ENCODE data around the gene BCAR3. TPM values are rescaled to one million over a fixed set of nuclear protein-coding genes. Genes with fewer than 3 reads are reported as not detected.

Gene BCAR3
- total and polyA plus RNA-seq, 2 of the 4 experiments (the other 2 are of a cell fraction), result 41.4 to 46.4 TPM

DNA sequence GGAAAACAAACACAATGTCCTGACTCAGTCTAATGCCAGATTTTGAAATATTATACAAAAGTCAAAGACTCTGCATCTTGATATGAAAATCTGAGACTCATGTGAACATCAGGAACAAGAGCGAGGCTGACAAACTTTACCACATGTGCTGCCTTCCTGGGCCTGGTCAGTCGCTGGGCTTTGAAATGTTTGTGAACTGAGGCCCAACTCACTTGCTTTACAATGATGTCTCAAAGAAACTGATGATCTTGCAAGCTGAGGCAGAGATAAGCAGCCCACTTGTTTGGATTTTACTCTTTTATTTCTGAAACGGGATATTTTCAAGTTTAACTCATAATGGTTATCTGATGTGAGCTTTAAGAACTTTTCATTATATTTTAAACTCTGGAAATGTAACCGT is 2.1 kb downstream of the BCAR3 start:
- no TSS peak for BruUV-seq (replicated peaks)
- H2BK5ac ChIP-seq (ENCODE audit: low read depth, low read length, poor library complexity, severe bottlenecking), result peak overlapping the region; percentile 88
- peaks cover 8% of the 10 kb centered on the region for H3K36me3 ChIP-seq (ENCODE audit: control insufficient read depth, insufficient read depth, low read length)
- no peak overlapping the region; the same call in 1 of the 2 replicates for H4K5ac ChIP-seq (ENCODE audit: low read depth, low read length)
- peak overlapping the region; percentile 74 for H4K91ac ChIP-seq (ENCODE audit: insufficient read depth, low read depth, low read length)
- peaks cover 6 to 66% of the 10 kb centered on the region in 2 experiments; a peak in 3 of 4 replicates for H3K79me1 ChIP-seq (ENCODE audit: low read depth in 1 of 2, low read length in 2 of 2)
- H4K8ac ChIP-seq (ENCODE audit: low read depth in 2 of 2, low read length in 2 of 2), result peak overlapping the region; percentile 8 to 76; a peak in 3 of 4 replicates
- peak overlapping the region; percentile 43; the same call in 1 of the 2 replicates for H3K9ac ChIP-seq (ENCODE audit: low read depth, low read length)
- peak overlapping the region; percentile 65 for H2AK5ac ChIP-seq (ENCODE audit: low read depth, low read length)
- H3K4me1 ChIP-seq (ENCODE audit: control insufficient read depth, insufficient read depth, low read length), result peaks cover 27% of the 10 kb centered on the region
- no peak overlapping the region for H2AK9ac ChIP-seq (replicated peaks; ENCODE audit: low read depth, low read length, poor library complexity)
- peak overlapping the region; percentile 84 for H3K14ac ChIP-seq (replicated peaks; ENCODE audit: low read depth, low read length)
- DNase-seq, result peak; percentile 52
- no peaks in the 10 kb centered on the region for H3K27me3 ChIP-seq (ENCODE audit: control insufficient read depth, insufficient read depth, low read length)
- peaks cover 56% of the 10 kb centered on the region for H4K20me1 ChIP-seq (ENCODE audit: insufficient read depth, low read length)
- peak overlapping the region; percentile 78 for H3K27ac ChIP-seq (ENCODE audit: insufficient read depth, low read length)
- ATAC-seq (ENCODE audit: low read depth), result no peak
- TF ChIP-seq MAFK (IDR thresholded peaks at IDR 0.05; ENCODE audit: low read depth, low read length), result peak; percentile 36; the same call in 1 of the 2 replicates
- TF ChIP-seq MXI1 (IDR thresholded peaks at IDR 0.05; ENCODE audit: borderline replicate concordance, low read depth, low read length), result peak; percentile 65; the same call in 1 of the 2 replicates
- no peak for TF ChIP-seq CEBPB (IDR thresholded peaks at IDR 0.05; ENCODE audit: low read depth, low read length)
- in situ Hi-C loops (cut with MboI; ENCODE audit: low sequenced_read_pairs) (no loop called here), intact Hi-C loops (cut with micrococcal nuclease) (no loop called here), dilution Hi-C loops (cut with HindIII; ENCODE audit: low sequenced_read_pairs, unreplicated experiment) (no loop called here)
- peak overlapping the region; percentile 88 for H3K4ac ChIP-seq (ENCODE audit: low read depth, low read length)
- peak overlapping the region; percentile 29; the same call in 2 of the 3 replicates for H2BK15ac ChIP-seq (ENCODE audit: low read depth, low read length)
- ChIA-PET POLR2A (ENCODE audit: unreplicated experiment) (no interaction called here), CTCF (interaction anchor here (1.1 to 1.6 kb wide), 3 partner anchors 49 to 136 kb away, joined by 4 to 6 read pairs (median 6); no protein-coding TSS in a partner anchor)
- H3K9me3 ChIP-seq (ENCODE audit: control insufficient read depth, insufficient read depth, low read length), result no peaks in the 10 kb centered on the region
- peak overlapping the region; percentile 22; the same call in 1 of the 2 replicates for H3K18ac ChIP-seq (ENCODE audit: low read depth, low read length)
- H3K56ac ChIP-seq (ENCODE audit: extremely low read depth, insufficient read depth, low read length), result peak overlapping the region; percentile 64
- H2BK20ac ChIP-seq (ENCODE audit: low read depth, low read length), result peak overlapping the region; percentile 88; the same call in 1 of the 2 replicates
- H2AFZ ChIP-seq (replicated peaks; ENCODE audit: low read length, poor library complexity), result no peak overlapping the region
- 0% methylated on average over 1 of the region's 4 CpGs; no CpG with 5 or more reads in 1 of the 2 experiments for WGBS, 2 experiments (ENCODE audit: extremely low coverage in 2 of 2, insufficient read length in 1 of 2)
- peak overlapping the region; percentile 85 for H3K4me2 ChIP-seq (ENCODE audit: low read depth, low read length)
- H3K4me3 ChIP-seq (ENCODE audit: insufficient read depth, low read depth, low read length), result no peak overlapping the region
- H3K9me1 ChIP-seq (ENCODE audit: insufficient read depth, low read length), result peaks cover 32% of the 10 kb centered on the region
- peak overlapping the region; percentile 91 for H3K23ac ChIP-seq (ENCODE audit: low read depth, low read length)
- peak overlapping the region; percentile 77 for H2BK120ac ChIP-seq (ENCODE audit: low read depth, low read length)

All from IMR-90 (cell line).